Osteoblast (primary cell): ENCODE results near the gene PROC. TPM values are rescaled to one million over a fixed set of nuclear protein-coding genes. Genes with fewer than 3 reads are reported as not detected.

Source experiments
- DNase-seq: peaks from one replicate; pipeline ENCODE4 v3.0.0; 2011; ENCODE audit warnings: low spot score, mixed read lengths; ENCODE audit not compliant: insufficient read length; ENCODE audit errors: missing footprints
- H2AFZ ChIP-seq: 2 replicates; pipeline ENCODE4 v1.6.0; 2011; ENCODE audit warnings: mild to moderate bottlenecking, low read length
- H3K27ac ChIP-seq: 2 replicates; pipeline ENCODE4 v1.5.1; 2011; ENCODE audit warnings: mild to moderate bottlenecking, low read depth, low read length, moderate library complexity
- H3K27me3 ChIP-seq: 2 replicates; pipeline ENCODE4 v1.6.0; 2012; ENCODE audit warnings: mild to moderate bottlenecking, control low read depth, inconsistent platforms, low read length, moderate library complexity; ENCODE audit not compliant: insufficient read depth
- H3K36me3 ChIP-seq: 2 replicates; pipeline ENCODE4 v1.5.1; 2011; ENCODE audit warnings: mild to moderate bottlenecking, low read length, control low read depth, moderate library complexity; ENCODE audit not compliant: insufficient read depth
- H3K4me1 ChIP-seq: 2 replicates; pipeline ENCODE4 v1.5.1; 2011; ENCODE audit warnings: mild to moderate bottlenecking, low read length, control low read depth, moderate library complexity; ENCODE audit not compliant: insufficient read depth
- H3K4me2 ChIP-seq: 2 replicates; pipeline ENCODE4 v1.6.0; 2011; ENCODE audit warnings: mild to moderate bottlenecking, low read length; ENCODE audit not compliant: insufficient read depth
- H3K4me3 ChIP-seq: fragments of 200-600 bp; sonication (generic); 3 replicates; pipeline ENCODE4 v1.5.1; 2012; ENCODE audit warnings: mild to moderate bottlenecking, low read length, inconsistent platforms; ENCODE audit not compliant: insufficient read depth
- H3K79me2 ChIP-seq: 2 replicates; pipeline ENCODE4 v1.6.0; 2012; ENCODE audit warnings: mild to moderate bottlenecking, low read length, control low read depth, inconsistent platforms; ENCODE audit not compliant: insufficient read depth
- H3K9me3 ChIP-seq: 2 replicates; pipeline ENCODE4 v1.5.1; 2011; ENCODE audit warnings: low read depth, low read length, control low read depth
- H4K20me1 ChIP-seq: 2 replicates; pipeline ENCODE4 v1.6.0; 2012; ENCODE audit warnings: mild to moderate bottlenecking, low read length, control low read depth; ENCODE audit not compliant: insufficient read depth
- CTCF ChIP-seq: IDR thresholded peaks from 2 replicates; pipeline ENCODE4 v1.5.1; 2011; ENCODE audit warnings: mild to moderate bottlenecking, low read depth, low read length, moderate library complexity; ENCODE audit errors: extremely low read depth
- total RNA-seq: library from RNA; depleted of rRNA; stranded (reverse); fragments of >200 nt; gene quantifications from 2 replicates; pipeline ENCODE4 v1.2.3, GENCODE V29; 2012

Gene PROC
- total RNA-seq, 1 donor = not detected

- Histone ChIP-seq H2AFZ (no peak overlapping the region), H4K20me1 (no peaks in the 10 kb centered on the region), H3K9me3 (no peaks in the 10 kb centered on the region), H3K4me2 (no peak overlapping the region), H3K36me3 (no peaks in the 10 kb centered on the region), H3K79me2 (no peaks in the 10 kb centered on the region), H3K27ac (no peak overlapping the region), H3K27me3 (no peaks in the 10 kb centered on the region), H3K4me1 (no peaks in the 10 kb centered on the region), H3K4me3 (no peak overlapping the region)
- TF ChIP-seq CTCF = no peak
- no peak for DNase-seq
Observed at GRCh38 chr2:127429844-127430425, 11.7 kb downstream of the PROC start.

GRCh38 chr2:127431408-127432023 lies 13.3 kb downstream of the PROC start:
- Histone ChIP-seq H3K27ac (no peak overlapping the region), H2AFZ (no peak overlapping the region), H3K4me3 (no peak overlapping the region), H3K36me3 (no peaks in the 10 kb centered on the region), H3K4me2 (no peak overlapping the region), H3K9me3 (no peaks in the 10 kb centered on the region), H3K79me2 (no peaks in the 10 kb centered on the region), H4K20me1 (no peaks in the 10 kb centered on the region), H3K27me3 (no peaks in the 10 kb centered on the region), H3K4me1 (no peaks in the 10 kb centered on the region)
- TF ChIP-seq CTCF = no peak
- DNase-seq = no peak

- no peak for DNase-seq
- Histone ChIP-seq H3K27me3 (no peaks in the 10 kb centered on the region), H3K27ac (no peak overlapping the region), H3K4me2 (no peak overlapping the region), H3K36me3 (no peaks in the 10 kb centered on the region), H4K20me1 (no peaks in the 10 kb centered on the region), H3K79me2 (no peaks in the 10 kb centered on the region), H2AFZ (no peak overlapping the region), H3K9me3 (no peaks in the 10 kb centered on the region), H3K4me3 (no peak overlapping the region), H3K4me1 (no peaks in the 10 kb centered on the region)
- TF ChIP-seq CTCF = no peak
Observed at GRCh38 chr2:127434515-127434914, 16.3 kb downstream of the PROC start.

GRCh38 chr2:127437056-127437455 lies 18.8 kb downstream of the PROC start:
- no peak overlapping the region for H3K4me2 ChIP-seq
- H3K9me3 ChIP-seq = no peaks in the 10 kb centered on the region
- no peak overlapping the region for H3K27ac ChIP-seq
- no peaks in the 10 kb centered on the region for H3K36me3 ChIP-seq
- H2AFZ ChIP-seq = no peak overlapping the region
- H3K79me2 ChIP-seq = no peaks in the 10 kb centered on the region
- no peaks in the 10 kb centered on the region for H4K20me1 ChIP-seq
- no peaks in the 10 kb centered on the region for H3K4me1 ChIP-seq
- no peak for DNase-seq
- no peak overlapping the region for H3K4me3 ChIP-seq
- TF ChIP-seq CTCF = no peak
- no peaks in the 10 kb centered on the region for H3K27me3 ChIP-seq
